ENCODE results near the gene HES7.
"Not testable (repeated sequence)": the region's sequence is repeated elsewhere in the genome, so short reads cannot be mapped to it uniquely, and the experiment has no call there.

Gene HES7

GRCh38 chr17:8123695-8124349 is at the start of gene HES7:
TSS of gene HES7 (minus strand) at chr17:8124106. CDS start at chr17:8124084, 22 bp downstream.
- TF ChIP-seq POLR2A (IDR thresholded peaks at IDR 0.05; ENCODE audit: low read length) = no peak
- DNase-seq = no peak

GRCh38 chr17:8173056-8173870 is 49.4 kb upstream of the HES7 start:
- peak; percentile 93 to 97 for DNase-seq
- TF ChIP-seq GATA1 (IDR thresholded peaks at IDR 0.05; ENCODE audit: low read depth, low read length) (peak; percentile 26), POLR2A (IDR thresholded peaks at IDR 0.05; ENCODE audit: low read length) (peak; percentile 100)

- not testable (repeated sequence) for DNase-seq
Measured at GRCh38 chr17:8170186-8170585, 46.3 kb upstream of the HES7 start.

GRCh38 chr17:8167526-8167925 is 43.6 kb upstream of the HES7 start:
- no peak for DNase-seq
- TF ChIP-seq POLR2A (IDR thresholded peaks at IDR 0.05; ENCODE audit: low read length) (no peak), GATA1 (IDR thresholded peaks at IDR 0.05; ENCODE audit: low read depth, low read length) (no peak)

GRCh38 chr17:8166731-8167130 is 42.8 kb upstream of the HES7 start:
- TF ChIP-seq GATA1 (IDR thresholded peaks at IDR 0.05; ENCODE audit: low read depth, low read length) = no peak
- TF ChIP-seq POLR2A (IDR thresholded peaks at IDR 0.05; ENCODE audit: low read length) = no peak

GRCh38 chr17:8164815-8165131 is 40.9 kb upstream of the HES7 start:
- no peak for DNase-seq
- TF ChIP-seq POLR2A (IDR thresholded peaks at IDR 0.05; ENCODE audit: low read length) (no peak), GATA1 (IDR thresholded peaks at IDR 0.05; ENCODE audit: low read depth, low read length) (no peak)

More at GRCh38 chr17:8166731-8167130, 42.8 kb upstream of the HES7 start:
- no peak for DNase-seq

- peak; percentile 65 to 75 for DNase-seq
- TF ChIP-seq GATA1 (IDR thresholded peaks at IDR 0.05; ENCODE audit: low read depth, low read length) (no peak), POLR2A (IDR thresholded peaks at IDR 0.05; ENCODE audit: low read length) (peak; percentile 56)
Measured at GRCh38 chr17:8163978-8164814, 40.3 kb upstream of the HES7 start.

- TF ChIP-seq GATA1 (IDR thresholded peaks at IDR 0.05; ENCODE audit: low read depth, low read length) (no peak), POLR2A (IDR thresholded peaks at IDR 0.05; ENCODE audit: low read length) (no peak)
- DNase-seq = peak; percentile 55 to 67
Measured at GRCh38 chr17:8162997-8163977, 39.4 kb upstream of the HES7 start.

GRCh38 chr17:8162233-8162996 is 38.5 kb upstream of the HES7 start, which contains the start of gene VAMP2:
TSS of gene VAMP2 (minus strand) at chr17:8162948. CDS start at chr17:8162879, 69 bp downstream.
- DNase-seq = peak; percentile 88 to 95
- TF ChIP-seq POLR2A (IDR thresholded peaks at IDR 0.05; ENCODE audit: low read length) (peak; percentile 58), GATA1 (IDR thresholded peaks at IDR 0.05; ENCODE audit: low read depth, low read length) (no peak)

- DNase-seq = no peak
- TF ChIP-seq POLR2A (IDR thresholded peaks at IDR 0.05; ENCODE audit: low read length) (no peak), GATA1 (IDR thresholded peaks at IDR 0.05; ENCODE audit: low read depth, low read length) (no peak)
Measured at GRCh38 chr17:8161289-8162232, 37.7 kb upstream of the HES7 start.

GRCh38 chr17:8160741-8161221 is 36.9 kb upstream of the HES7 start:
- no peak for DNase-seq

More at GRCh38 chr17:8160741-8161221, 36.9 kb upstream of the HES7 start:
- TF ChIP-seq POLR2A (IDR thresholded peaks at IDR 0.05; ENCODE audit: low read length) (no peak), GATA1 (IDR thresholded peaks at IDR 0.05; ENCODE audit: low read depth, low read length) (no peak)
